Activated CD4-positive, alpha-beta T cell treated with anti-CD3 and anti-CD28 coated beads, Interleukin-10, Interleukin-2, amounts not matched to agents 100 ng/mL and 50 ng/mL, durations not matched to agents 16 hours and 8 hours (primary cell): ENCODE measurements around the gene XIAP.
"Not testable (repeated sequence)": the region's sequence is repeated elsewhere in the genome, so short reads cannot be mapped to it uniquely, and the experiment has no call there.

Experiments
- DNase-seq: peaks from one replicate; pipeline ENCODE4 v3.0.0-alpha.2; 2020

The XIAP gene

DNA sequence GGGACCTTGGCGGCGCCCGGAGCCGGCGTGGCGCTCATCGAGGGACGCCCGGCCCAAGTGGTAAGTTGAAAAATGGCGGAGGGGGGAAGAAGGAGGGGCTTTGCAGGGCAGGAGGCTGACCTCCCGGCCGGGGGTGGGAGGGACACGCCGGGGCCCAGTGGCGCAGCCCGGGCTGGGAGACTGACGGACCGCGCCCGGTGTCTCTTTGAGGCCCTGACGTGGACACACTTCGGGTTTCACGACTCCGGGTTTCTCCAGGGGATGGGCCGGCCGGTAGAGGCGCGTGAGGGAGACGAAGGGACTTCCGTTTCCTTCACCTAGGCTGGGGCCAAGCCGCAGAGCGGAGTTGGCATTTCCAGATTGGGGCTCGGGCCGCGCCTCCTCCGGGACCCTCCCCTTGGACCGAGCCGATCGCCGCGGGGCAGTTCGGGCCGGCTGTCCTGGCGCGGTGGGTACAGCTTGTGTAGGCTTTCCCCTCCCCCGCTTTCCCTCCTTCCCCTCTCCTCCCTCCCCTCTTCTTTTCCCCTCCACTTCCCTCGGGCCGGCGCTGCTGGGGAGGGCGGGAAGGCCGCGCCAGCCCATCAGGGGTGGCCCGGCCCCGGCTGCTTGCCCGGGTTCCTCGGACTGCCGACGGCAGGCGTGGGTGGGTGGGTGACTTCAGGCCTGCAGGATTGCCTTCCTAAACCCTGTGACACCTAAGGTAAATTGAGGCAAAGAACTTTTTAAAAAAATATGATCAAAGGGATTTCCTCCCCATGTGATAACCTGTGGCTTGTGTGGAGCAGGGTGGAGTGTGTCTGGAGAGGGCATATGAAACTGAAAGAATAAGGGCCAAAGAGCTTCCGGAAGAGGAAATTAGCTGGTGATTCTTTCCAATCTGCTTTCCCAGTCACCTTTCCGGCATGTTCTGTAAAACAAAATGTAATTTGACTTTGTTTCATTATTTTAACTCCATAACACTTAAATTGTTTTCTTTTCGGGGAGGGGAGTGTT lies at the start of gene XIAP:
TSS of gene XIAP (plus strand) at position 208 of the 993 bp plus-strand sequence. CDS start 25,610 bp downstream, outside the sequence.
- peak; percentile 82 for DNase-seq

DNA sequence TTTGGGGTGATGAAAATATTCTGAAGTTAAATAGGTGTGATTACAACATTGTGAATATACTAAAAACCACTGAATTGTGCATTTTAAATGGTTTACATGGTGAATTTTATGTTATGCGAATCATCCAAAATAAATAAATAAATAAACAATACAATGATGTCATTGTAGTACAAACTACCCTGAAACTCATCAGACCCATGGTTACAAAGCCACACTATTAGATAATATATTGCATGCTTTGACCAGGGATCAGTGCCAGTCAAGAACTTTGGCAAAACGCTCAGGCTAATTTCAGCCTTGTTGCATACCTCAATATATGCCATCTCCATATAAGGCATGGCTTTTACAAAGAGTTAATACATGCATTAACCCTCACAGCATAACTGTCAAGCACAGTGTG lies 45.5 kb upstream of the XIAP start:
- no peak for DNase-seq

GRCh38 chrX:123814934-123815394 lies 44.9 kb upstream of the XIAP start:
- not testable (repeated sequence) for DNase-seq

- DNase-seq: no peak
These were observed 42.5 kb upstream of the XIAP start for GRCh38 chrX:123817288-123817894.

DNA sequence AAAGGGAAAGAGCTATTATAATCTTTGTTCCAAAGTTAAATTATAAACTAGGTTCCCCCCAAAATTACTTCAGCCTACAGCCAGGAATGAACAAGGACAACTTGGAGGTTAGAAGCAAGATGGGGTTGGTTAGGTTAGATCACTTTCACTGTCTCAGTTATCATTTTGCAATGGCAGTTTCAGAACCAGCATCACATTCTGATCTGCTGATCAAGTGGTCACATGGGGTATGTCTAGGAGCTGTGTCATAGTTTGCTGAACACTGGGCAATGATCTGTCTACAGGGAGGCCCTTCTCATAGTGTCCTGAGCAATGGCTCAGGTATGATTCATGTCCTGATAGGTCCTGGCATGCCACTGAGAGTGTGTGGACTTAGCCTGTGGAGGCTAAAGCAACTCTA lies 41.6 kb upstream of the XIAP start:
- DNase-seq: no peak

DNA sequence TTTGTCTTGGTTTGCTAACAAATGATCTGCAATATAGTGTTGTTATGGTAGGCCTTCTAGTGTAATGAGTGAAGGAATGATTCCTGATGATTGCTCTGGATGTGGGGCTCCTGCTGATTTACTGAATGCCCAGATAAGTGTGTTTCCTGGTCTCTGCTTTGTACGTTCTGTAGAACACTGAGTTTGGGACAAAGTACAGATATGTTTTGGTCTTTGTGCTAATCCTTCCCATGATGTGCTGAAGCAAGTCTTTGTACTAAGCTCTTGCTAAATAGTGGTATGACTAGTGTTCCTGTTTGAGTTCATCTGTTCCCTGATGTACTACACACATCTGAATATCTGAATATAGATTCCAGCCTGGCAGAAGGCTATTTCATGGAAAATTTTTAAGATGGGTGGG lies 36.9 kb upstream of the XIAP start:
- DNase-seq: no peak

DNA sequence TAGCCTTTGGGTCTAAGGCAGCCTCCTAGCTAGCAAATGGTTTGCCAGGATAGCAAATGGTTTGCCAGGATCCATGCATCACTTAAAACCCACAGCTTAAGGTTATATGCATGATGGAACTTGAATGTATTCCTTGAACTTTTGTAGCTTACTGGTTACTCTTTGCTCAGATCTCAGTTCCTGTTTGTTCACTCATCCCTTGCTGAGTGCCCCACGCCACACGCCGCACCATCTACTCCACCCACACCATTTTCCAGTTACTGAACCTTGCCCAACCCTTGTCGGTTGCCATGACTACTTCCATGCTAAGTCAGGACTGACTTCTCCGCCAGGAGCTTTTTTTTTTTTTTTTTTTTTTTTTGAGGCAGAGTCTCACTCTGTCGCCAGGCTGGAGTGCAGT lies 29.5 kb upstream of the XIAP start:
- DNase-seq: peak; percentile 14

GRCh38 chrX:123833387-123833786 lies 26.5 kb upstream of the XIAP start:
- peak; percentile 76 for DNase-seq

DNA sequence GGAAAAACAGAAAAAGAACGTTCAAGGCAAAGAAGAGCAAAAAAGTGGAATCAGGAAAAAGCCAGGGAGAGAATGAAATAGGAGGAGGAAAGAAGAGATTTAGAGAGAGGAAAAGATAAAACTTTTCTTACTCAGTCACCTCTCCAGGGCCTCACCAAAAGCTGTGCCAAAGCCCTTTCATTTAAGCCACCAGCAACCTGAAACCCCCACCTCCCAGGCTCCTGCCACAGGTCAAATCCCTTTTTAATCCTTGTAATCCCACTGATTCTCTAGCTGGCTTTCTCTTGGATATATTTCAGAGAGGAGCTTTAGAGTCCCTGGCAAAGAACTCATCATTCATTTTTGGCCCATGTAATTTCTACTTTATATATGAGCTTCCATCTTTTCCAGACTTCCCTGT lies 25.7 kb upstream of the XIAP start:
- no peak for DNase-seq

GRCh38 chrX:123835661-123836371 lies 24.0 kb upstream of the XIAP start:
- peak; percentile 77 for DNase-seq

GRCh38 chrX:123845129-123845528 lies 14.7 kb upstream of the XIAP start:
- DNase-seq: not testable (repeated sequence)

DNA sequence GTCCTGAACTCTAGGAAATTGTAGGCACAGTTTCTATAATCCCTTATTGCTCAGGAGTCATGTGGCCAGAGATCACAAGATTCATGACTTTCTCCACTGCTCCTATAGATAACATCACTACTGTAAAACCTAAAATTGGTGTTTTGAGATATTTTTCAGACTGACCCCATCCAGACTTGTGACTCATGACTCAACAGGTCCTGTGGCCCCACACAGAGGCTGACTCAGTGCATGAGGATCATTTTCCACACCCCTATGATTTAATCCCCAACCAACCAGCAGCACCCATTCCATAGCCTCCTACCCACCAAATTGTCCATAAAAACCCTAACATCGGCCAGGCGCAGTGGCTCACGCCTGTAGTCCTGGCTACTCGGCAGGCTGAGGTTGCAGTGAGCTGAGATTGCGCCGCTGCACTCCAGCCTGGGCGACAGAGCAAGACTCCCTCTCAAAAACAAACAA lies 13.2 kb upstream of the XIAP start:
- no peak for DNase-seq

- no peak for DNase-seq
These were observed 12.8 kb upstream of the XIAP start for GRCh38 chrX:123847056-123847455.

GRCh38 chrX:123849096-123849495 lies 10.8 kb upstream of the XIAP start:
- DNase-seq: no peak

DNA sequence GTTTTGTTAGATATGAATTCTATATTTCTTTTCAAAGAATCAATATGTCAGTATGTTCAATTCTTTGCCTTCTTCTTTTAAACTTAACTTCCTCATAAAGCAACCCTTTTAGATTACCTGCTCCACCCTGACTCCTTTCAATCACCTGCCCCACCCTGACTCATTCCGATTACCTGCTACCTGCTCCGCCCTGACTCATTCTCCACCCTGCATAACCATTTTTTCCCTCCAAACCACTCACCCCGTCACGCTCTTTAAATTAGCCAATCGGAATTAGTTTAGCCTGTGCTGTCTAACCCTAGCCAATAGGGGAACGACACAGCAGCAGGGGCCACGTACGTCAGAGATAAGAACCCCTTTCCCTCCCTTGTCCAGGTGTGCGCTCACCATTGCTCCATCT lies 9.9 kb upstream of the XIAP start:
- DNase-seq: not testable (repeated sequence)

- DNase-seq: no peak
These were observed 8.8 kb upstream of the XIAP start for GRCh38 chrX:123851079-123851478.

- peak; percentile 43 for DNase-seq
These were observed 5.5 kb upstream of the XIAP start for GRCh38 chrX:123854329-123854728.

DNA sequence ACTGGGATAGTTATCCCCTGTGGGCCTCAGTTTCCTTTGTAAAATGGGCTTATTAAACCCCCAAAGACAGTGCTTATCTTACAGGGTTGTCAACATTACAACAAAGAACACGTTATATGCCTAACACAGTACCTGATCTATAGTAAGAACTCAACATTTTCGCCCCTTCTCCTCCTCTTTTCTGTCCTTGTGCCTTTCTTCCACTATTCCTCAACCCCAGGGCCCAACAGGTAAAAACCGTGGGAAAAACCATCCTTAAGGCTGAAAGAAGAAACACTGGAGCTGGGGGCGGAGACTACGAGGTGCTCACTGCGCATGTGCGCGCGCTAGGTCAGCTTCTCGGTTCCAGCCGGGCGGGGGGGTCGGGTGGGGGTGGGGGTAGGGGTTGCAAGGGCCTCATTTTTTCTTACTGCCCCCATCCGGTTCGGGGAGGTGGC lies 426 bp upstream of the XIAP start:
- DNase-seq: no peak

GRCh38 chrX:123860983-123861382 lies 1.1 kb downstream of the XIAP start:
- DNase-seq: no peak

DNA sequence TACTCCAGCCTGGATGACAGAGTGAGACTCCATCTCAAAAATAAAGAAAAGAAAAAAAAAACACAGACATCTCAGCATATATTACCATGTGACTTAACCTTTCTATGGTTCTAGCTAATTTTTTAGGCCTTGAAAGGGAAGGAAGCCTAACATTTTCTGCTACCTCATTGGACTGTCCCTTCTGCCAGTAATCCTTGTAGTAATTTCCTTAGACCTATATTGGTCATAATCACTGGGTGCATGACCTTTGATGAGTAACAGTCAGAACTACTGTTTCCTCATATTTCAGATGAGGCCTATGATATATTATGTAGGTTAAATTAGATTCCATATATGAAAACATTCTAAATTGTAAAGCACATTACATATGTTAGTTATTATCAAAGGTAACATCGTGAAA lies 9.6 kb downstream of the XIAP start:
- peak; percentile 27 for DNase-seq

DNA sequence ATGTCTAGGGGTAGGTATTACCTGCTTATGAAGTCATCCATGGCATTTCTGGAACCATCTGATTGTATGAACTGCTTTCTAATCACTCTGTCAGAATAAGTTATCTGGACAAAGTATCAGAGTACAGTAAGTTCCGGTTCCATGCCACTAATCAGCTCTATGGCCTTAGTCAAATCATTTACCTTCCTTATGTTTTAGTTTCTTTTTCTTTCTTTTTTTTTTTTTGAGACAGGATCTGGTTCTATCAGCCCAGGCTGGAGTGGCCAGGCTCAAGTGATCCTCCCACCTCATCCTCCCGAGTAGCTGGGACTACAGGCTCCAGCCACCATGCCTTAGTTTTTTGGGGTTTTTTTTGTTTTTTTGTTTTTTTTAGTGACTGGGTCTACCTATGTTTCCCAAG lies 11.5 kb downstream of the XIAP start:
- DNase-seq: no peak

- DNase-seq: no peak
These were observed 14.1 kb downstream of the XIAP start for GRCh38 chrX:123873956-123874355.

GRCh38 chrX:123876177-123876576 lies 16.3 kb downstream of the XIAP start:
- no peak for DNase-seq
